ENCODE data around the gene POU3F1. TPM values are rescaled to one million over a fixed set of nuclear protein-coding genes. Genes with fewer than 3 reads are reported as not detected.

The POU3F1 gene
- polyA plus RNA-seq, 1 experiment: not detected

GRCh38 chr1:38009088-38009840, 37.3 kb downstream of the POU3F1 start:
- ChIA-PET POLR2A (no interaction called here), CTCF (interaction anchor here (0.8 to 3.8 kb wide), 3 partner anchors 8 to 19 kb away, joined by 3 to 10 read pairs (median 4); no protein-coding TSS in a partner anchor)
- DNase-seq (ENCODE audit: low read depth): no peak
- TF ChIP-seq, protein P1, sequence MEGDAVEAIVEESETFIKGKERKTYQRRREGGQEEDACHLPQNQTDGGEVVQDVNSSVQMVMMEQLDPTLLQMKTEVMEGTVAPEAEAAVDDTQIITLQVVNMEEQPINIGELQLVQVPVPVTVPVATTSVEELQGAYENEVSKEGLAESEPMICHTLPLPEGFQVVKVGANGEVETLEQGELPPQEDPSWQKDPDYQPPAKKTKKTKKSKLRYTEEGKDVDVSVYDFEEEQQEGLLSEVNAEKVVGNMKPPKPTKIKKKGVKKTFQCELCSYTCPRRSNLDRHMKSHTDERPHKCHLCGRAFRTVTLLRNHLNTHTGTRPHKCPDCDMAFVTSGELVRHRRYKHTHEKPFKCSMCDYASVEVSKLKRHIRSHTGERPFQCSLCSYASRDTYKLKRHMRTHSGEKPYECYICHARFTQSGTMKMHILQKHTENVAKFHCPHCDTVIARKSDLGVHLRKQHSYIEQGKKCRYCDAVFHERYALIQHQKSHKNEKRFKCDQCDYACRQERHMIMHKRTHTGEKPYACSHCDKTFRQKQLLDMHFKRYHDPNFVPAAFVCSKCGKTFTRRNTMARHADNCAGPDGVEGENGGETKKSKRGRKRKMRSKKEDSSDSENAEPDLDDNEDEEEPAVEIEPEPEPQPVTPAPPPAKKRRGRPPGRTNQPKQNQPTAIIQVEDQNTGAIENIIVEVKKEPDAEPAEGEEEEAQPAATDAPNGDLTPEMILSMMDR (IDR thresholded peaks at IDR 0.05; ENCODE audit: insufficient read depth, low read depth, low read length): no peak
- H3K4me3 ChIP-seq (ENCODE audit: low read depth, low read length): no peak overlapping the region
- no peaks in the 10 kb centered on the region for H3K27me3 ChIP-seq (ENCODE audit: control insufficient read depth, insufficient read depth, low read length)
- H3K36me3 ChIP-seq (ENCODE audit: control insufficient read depth, insufficient read depth, low read length): no peaks in the 10 kb centered on the region

DNA sequence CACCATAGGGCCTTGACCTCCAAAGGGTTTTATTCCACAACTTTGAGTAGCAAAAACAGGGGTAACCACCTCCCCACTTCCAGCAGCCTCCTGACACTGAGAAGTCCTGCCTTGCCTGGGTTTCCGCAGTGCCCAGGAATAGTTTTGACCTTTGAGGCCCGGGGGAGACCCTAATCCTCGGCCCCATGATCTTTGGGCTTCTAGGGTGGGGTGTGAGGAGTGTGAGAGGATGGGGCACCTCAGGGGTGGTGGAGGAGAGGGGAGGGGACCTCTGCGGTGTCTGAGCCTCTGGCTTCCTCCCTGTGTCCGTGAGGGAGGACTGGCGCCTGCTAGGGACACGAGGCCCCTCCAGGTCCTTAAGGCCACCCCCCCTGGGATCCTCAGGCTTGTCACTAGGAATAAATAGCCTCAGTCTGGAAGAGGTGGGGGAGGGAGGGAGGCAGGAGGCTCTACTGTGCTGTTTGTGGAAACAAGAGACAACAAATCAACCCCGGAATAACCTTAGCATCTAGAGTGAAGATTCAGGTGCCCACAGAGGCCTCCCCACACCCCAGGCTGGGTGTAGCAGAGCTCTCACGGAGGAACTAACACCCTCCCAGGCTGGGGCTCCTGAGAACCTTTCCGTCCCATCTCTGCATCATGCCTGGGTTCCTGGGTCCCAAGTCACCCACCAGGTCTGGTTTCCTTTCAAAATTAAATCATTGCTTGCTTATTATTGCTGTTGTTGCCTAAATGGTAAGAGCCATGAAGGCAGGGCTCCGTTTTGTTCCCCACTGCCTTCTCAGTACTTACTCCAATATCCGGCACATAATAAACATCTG, 40.4 kb downstream of the POU3F1 start:
- no peaks in the 10 kb centered on the region for H3K27me3 ChIP-seq (ENCODE audit: control insufficient read depth, insufficient read depth, low read length)
- H3K36me3 ChIP-seq (ENCODE audit: control insufficient read depth, insufficient read depth, low read length): no peaks in the 10 kb centered on the region
- no peak overlapping the region; the same call in 1 of the 2 replicates for H3K4me3 ChIP-seq (ENCODE audit: low read depth, low read length)
- DNase-seq (ENCODE audit: low read depth): no peak
- TF ChIP-seq, protein P1 (IDR thresholded peaks at IDR 0.05; ENCODE audit: insufficient read depth, low read depth, low read length): no peak
- ChIA-PET POLR2A (no interaction called here), CTCF (no interaction called here)

GRCh38 chr1:38005195-38006007, 41.2 kb downstream of the POU3F1 start, which contains the start of gene FHL3:
Gene FHL3 (minus strand): TSS chr1:38005514. CDS start chr1:37999412, 6,102 bp downstream.
- ChIA-PET POLR2A (interaction anchor here (0.6 kb wide), 1 partner anchor 16 kb away, joined by 4 read pairs; the partner anchor contains the start of gene SF3A3), CTCF (no interaction called here)

DNA sequence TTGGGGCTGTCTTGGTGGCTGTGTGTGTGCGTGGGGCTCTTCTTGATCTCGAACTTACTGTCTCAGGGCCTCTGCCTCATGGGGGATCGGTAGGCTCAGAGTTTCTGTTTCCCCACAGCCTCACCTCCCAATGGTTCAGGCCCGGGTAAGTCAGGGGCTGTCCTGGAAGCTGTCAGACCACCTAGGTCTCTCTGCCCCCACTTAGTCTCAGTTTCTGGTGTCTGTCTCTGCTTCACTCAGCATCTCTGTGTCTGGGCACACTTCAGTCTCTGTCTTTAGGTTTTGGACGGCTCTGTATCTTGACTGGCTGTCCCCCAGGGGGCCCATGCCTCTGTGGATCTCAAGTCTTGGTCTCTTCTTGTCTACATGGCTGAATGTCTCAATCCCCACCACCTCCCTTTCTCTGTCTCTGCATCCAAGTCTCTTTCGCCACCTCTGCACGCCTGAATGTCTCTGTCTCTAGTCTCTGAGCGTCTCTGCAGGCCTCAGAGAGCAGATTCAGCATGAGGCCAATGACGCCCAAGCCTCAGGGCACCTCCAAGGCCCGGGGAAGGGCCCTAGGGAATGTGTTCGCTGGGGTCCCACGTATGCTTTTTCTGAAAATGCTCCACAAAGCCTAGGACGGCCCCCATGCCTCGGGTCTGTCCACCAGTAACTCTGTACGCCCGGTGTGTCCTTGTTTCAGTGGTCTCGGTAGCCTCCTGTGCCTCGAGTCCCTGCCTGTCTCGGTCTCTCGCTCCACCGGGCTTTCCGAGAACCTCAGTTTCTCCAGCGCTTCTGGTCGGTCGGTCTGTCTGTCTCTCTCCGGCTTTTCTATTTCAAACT, 42.1 kb downstream of the POU3F1 start:
- Histone ChIP-seq H3K4me3 (ENCODE audit: low read depth, low read length) (peak overlapping the region; percentile 77), H3K36me3 (ENCODE audit: control insufficient read depth, insufficient read depth, low read length) (no peaks in the 10 kb centered on the region), H3K27me3 (ENCODE audit: control insufficient read depth, insufficient read depth, low read length) (no peaks in the 10 kb centered on the region)
- DNase-seq (ENCODE audit: low read depth): no peak
- POLR2A ChIA-PET: interaction anchor here (0.6 kb wide), 1 partner anchor 15 kb away, joined by 4 read pairs; the partner anchor contains the start of gene SF3A3
- CTCF ChIA-PET: interaction anchor here (0.7 to 1.0 kb wide), 2 partner anchors 8 to 78 kb away, joined by 3 read pairs; partner anchors contain the start of gene UTP11
- TF ChIP-seq, protein P1 (IDR thresholded peaks at IDR 0.05; ENCODE audit: insufficient read depth, low read depth, low read length): no peak

More at GRCh38 chr1:38005195-38006007, 41.2 kb downstream of the POU3F1 start, which contains the start of gene FHL3:
- Histone ChIP-seq H3K4me3 (ENCODE audit: low read depth, low read length) (peak within 1 kb of the TSS; percentile 77), H3K36me3 (ENCODE audit: control insufficient read depth, insufficient read depth, low read length) (no peaks in the 10 kb centered on the region), H3K27me3 (ENCODE audit: control insufficient read depth, insufficient read depth, low read length) (no peaks in the 10 kb centered on the region)
- DNase-seq (ENCODE audit: low read depth): no peak
- TF ChIP-seq, protein P1 (IDR thresholded peaks at IDR 0.05; ENCODE audit: insufficient read depth, low read depth, low read length): no peak

All from BJ (cell line).